Measurements from ENCODE around the gene SRF.
"Not testable (repeated sequence)": the region's sequence is repeated elsewhere in the genome, so short reads cannot be mapped to it uniquely, and the experiment has no call there.

The SRF gene

DNA sequence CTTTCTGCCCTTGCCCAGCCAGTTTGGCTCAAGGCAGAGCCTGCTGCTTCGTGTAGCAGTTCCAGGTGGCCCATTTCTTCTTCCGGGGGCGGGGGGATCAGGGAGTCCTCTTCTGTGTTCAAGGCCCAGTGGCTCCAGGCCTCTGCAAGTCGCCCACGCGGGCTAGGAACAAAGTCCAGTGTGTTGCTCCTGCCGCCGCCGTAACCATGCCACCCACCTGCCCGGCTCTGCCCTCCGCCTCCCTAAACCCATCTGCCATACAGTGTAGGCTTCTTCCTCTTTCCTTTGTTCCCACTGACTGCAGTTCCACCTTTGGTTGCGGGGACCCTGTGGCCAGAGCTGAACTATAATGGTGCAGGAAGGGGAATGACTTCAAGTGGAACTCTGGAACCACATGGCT, 43.9 kb upstream of the SRF start:
- TF ChIP-seq, protein P1, sequence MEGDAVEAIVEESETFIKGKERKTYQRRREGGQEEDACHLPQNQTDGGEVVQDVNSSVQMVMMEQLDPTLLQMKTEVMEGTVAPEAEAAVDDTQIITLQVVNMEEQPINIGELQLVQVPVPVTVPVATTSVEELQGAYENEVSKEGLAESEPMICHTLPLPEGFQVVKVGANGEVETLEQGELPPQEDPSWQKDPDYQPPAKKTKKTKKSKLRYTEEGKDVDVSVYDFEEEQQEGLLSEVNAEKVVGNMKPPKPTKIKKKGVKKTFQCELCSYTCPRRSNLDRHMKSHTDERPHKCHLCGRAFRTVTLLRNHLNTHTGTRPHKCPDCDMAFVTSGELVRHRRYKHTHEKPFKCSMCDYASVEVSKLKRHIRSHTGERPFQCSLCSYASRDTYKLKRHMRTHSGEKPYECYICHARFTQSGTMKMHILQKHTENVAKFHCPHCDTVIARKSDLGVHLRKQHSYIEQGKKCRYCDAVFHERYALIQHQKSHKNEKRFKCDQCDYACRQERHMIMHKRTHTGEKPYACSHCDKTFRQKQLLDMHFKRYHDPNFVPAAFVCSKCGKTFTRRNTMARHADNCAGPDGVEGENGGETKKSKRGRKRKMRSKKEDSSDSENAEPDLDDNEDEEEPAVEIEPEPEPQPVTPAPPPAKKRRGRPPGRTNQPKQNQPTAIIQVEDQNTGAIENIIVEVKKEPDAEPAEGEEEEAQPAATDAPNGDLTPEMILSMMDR (IDR thresholded peaks at IDR 0.05; ENCODE audit: control insufficient read depth, insufficient read depth, low read depth, low read length, missing control alignments) = no peak
- no peak overlapping the region for H3K4me3 ChIP-seq (ENCODE audit: control insufficient read depth, low read depth, low read length)
- no peak for DNase-seq (ENCODE audit: low read depth)

- TF ChIP-seq, protein P1 (IDR thresholded peaks at IDR 0.05; ENCODE audit: control insufficient read depth, insufficient read depth, low read depth, low read length, missing control alignments) = no peak
- no peak for DNase-seq (ENCODE audit: low read depth)
Measured at GRCh38 chr6:43127877-43128276, 43.2 kb upstream of the SRF start.

DNA sequence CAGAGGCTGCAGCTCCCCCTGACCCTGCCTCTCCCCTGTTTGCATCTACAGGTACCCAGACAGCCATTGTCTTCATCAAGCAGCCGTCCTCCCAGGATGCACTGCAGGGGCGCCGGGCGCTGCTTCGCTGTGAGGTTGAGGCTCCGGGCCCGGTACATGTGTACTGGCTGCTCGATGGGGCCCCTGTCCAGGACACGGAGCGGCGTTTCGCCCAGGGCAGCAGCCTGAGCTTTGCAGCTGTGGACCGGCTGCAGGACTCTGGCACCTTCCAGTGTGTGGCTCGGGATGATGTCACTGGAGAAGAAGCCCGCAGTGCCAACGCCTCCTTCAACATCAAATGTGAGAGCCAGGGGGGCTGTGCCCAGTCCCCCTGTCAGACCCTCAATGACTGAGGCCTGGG, 42.1 kb upstream of the SRF start:
- TF ChIP-seq, protein P1 (IDR thresholded peaks at IDR 0.05; ENCODE audit: control insufficient read depth, insufficient read depth, low read depth, low read length, missing control alignments) = no peak
- no peak overlapping the region for H3K4me3 ChIP-seq (ENCODE audit: control insufficient read depth, low read depth, low read length)
- no peak for DNase-seq (ENCODE audit: low read depth)

More at GRCh38 chr6:43127877-43128276, 43.2 kb upstream of the SRF start:
- H3K4me3 ChIP-seq (ENCODE audit: control insufficient read depth, low read depth, low read length) = no peak overlapping the region

DNA sequence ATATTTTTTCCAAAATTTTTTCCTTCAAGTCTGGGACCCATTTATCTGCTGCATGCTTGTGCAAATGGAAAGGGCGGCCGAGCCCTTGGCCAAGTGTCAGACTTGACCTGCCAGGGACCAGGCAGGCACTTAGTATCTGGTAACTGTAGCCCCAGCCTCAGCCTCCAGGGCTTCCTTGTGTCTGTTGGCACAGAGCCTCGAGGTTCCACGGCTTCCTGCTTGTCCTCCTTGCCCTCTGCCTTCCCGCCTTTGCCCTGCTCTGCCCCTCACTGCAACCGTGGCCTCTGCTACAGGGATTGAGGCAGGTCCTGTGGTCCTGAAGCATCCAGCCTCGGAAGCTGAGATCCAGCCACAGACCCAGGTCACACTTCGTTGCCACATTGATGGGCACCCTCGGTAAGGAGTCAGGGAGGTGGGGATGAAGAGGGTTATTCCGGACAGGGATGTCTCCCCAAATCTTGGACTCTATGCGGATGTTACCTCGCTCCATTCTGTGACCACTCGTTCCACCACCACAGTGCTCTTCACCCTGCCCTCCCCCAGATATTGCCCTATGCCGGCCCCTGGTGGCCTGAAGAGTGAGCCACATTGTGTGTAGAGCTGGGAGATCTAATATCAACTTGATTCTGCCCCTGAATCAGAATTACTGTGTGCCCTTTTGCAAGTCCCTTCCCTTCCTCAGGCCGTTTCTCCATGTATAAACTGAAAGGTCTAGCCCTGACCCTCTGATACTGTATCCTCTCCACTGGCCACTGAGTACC, 41.5 kb upstream of the SRF start:
- DNase-seq (ENCODE audit: low read depth) = no peak
- H3K4me3 ChIP-seq (ENCODE audit: control insufficient read depth, low read depth, low read length) = no peak overlapping the region
- TF ChIP-seq, protein P1 (IDR thresholded peaks at IDR 0.05; ENCODE audit: control insufficient read depth, insufficient read depth, low read depth, low read length, missing control alignments) = peak; percentile 90

GRCh38 chr6:43130429-43130828, 40.6 kb upstream of the SRF start:
- TF ChIP-seq, protein P1 (IDR thresholded peaks at IDR 0.05; ENCODE audit: control insufficient read depth, insufficient read depth, low read depth, low read length, missing control alignments) = no peak

DNA sequence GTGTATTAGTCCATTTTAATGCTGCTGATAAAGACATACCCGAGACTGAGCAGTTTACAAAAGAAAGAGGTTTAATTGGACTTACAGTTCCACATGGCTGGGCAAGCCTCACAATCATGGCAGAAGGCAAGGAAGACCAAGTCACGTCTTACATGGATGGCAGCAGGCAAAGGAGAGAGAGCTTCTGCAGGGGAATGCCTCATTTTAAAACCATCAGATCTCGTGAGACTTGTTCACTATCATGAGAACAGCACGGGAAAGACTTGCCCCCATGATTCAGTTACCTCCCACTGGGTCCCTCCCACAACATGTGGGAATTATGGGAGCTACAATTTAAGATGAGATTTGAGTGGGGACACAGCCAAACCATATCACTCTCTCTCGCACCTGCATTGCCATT, 39.7 kb upstream of the SRF start:
- not testable (repeated sequence) for DNase-seq (ENCODE audit: low read depth); H3K4me3 ChIP-seq (ENCODE audit: control insufficient read depth, low read depth, low read length)

More at GRCh38 chr6:43130429-43130828, 40.6 kb upstream of the SRF start:
- no peak overlapping the region for H3K4me3 ChIP-seq (ENCODE audit: control insufficient read depth, low read depth, low read length)
- DNase-seq (ENCODE audit: low read depth) = no peak

DNA sequence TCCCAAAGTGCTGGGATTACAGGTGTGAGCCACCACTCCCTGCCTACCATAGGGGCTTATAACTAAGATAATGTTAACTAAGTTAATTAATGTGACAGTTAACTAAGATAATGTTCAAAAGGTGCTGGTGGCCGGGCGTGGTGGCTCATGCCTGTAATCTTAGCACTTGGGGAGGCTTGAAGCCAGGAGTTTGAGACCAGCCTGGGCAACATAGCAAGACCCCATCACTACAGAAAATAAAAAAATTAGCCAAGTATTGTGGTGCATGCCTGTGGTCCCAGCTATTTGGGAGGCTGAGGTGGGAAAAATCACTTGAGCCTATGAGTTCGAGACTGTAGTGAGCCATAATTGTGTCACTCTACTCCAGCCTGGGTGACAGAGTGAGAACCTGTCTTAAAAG, 32.8 kb upstream of the SRF start:
- DNase-seq (ENCODE audit: low read depth) = no peak
- TF ChIP-seq, protein P1 (IDR thresholded peaks at IDR 0.05; ENCODE audit: control insufficient read depth, insufficient read depth, low read depth, low read length, missing control alignments) = no peak
- no peak overlapping the region for H3K4me3 ChIP-seq (ENCODE audit: control insufficient read depth, low read depth, low read length)

GRCh38 chr6:43139973-43140372, 31.1 kb upstream of the SRF start:
- not testable (repeated sequence) for DNase-seq (ENCODE audit: low read depth); H3K4me3 ChIP-seq (ENCODE audit: control insufficient read depth, low read depth, low read length)
